CD14-positive monocyte (primary cell): ENCODE measurements around the gene SPTAN1. TPM values are rescaled to one million over a fixed set of nuclear protein-coding genes. Genes with fewer than 3 reads are reported as not detected.

Source experiments
- DNase-seq, 3 donors: peaks; one replicate each; pipeline ENCODE4 v3.0.0-alpha.2; 2011 to 2022
- H2AFZ ChIP-seq: 2 replicates; pipeline ENCODE4 v1.6.0; 2012; ENCODE audit warnings: mild to moderate bottlenecking, low read depth, low read length, inconsistent platforms; ENCODE audit not compliant: insufficient read depth, poor library complexity, severe bottlenecking
- H3K27ac ChIP-seq, 2 donors: 1 replicate in 1 of 2; 2 replicates in 1 of 2; pipeline ENCODE4 v1.5.1; 2012 to 2013; ENCODE audit warnings: low read length in 2 of 2, control low read depth in 1 of 2, inconsistent platforms in 1 of 2, low read depth in 1 of 2, mild to moderate bottlenecking in 1 of 2
- H3K27me3 ChIP-seq, 2 donors: one replicate each; pipeline versions ENCODE4 v1.6.0 to v1.6.1; 2011 to 2013; ENCODE audit warnings: low read length in 2 of 2; ENCODE audit not compliant: control insufficient read depth in 2 of 2, insufficient read depth in 2 of 2
- H3K36me3 ChIP-seq, 2 donors: replicated peaks in 1 of 2; 1 replicate in 1 of 2; 2 replicates in 1 of 2; pipeline versions ENCODE4 v1.5.1 to v1.6.1; 2012 to 2013; ENCODE audit warnings: low read length in 2 of 2, control low read depth in 1 of 2, inconsistent platforms in 1 of 2, mild to moderate bottlenecking in 1 of 2; ENCODE audit not compliant: insufficient read depth in 2 of 2, control insufficient read depth in 1 of 2
- H3K4me1 ChIP-seq, 2 donors: 1 replicate in 1 of 2; 2 replicates in 1 of 2; pipeline versions ENCODE4 v1.5.1 to v1.6.1; 2012 to 2013; ENCODE audit warnings: low read length in 2 of 2, control low read depth in 1 of 2, inconsistent platforms in 1 of 2, mild to moderate bottlenecking in 1 of 2, moderate library complexity in 1 of 2; ENCODE audit not compliant: insufficient read depth in 2 of 2, control insufficient read depth in 1 of 2
- H3K4me2 ChIP-seq: replicated peaks from 2 replicates; pipeline ENCODE3; 2012; ENCODE audit warnings: low read length, moderate library complexity, mild to moderate bottlenecking; ENCODE audit not compliant: poor library complexity, severe bottlenecking; ENCODE audit errors: extremely low read depth
- H3K4me3 ChIP-seq, 3 experiments: fragments of 200-600 bp in 1 of 3; sonication (generic) in 1 of 3; replicated peaks in 1 of 3; 1 replicate in 2 of 3; 2 replicates in 1 of 3; pipeline ENCODE4 v1.5.1; 2011 to 2013; ENCODE audit warnings: low read length in 3 of 3, mild to moderate bottlenecking in 3 of 3, control low read depth in 2 of 3, low read depth in 2 of 3, inconsistent platforms in 1 of 3, moderate library complexity in 1 of 3
- H3K79me2 ChIP-seq: 2 replicates; pipeline ENCODE4 v1.6.0; 2012; ENCODE audit warnings: mild to moderate bottlenecking, control low read depth, inconsistent platforms, low read length, moderate library complexity; ENCODE audit not compliant: insufficient read depth
- H3K9ac ChIP-seq: 2 replicates; pipeline ENCODE4 v1.6.0; 2017; ENCODE audit warnings: low read length, mild to moderate bottlenecking; ENCODE audit not compliant: insufficient read depth, poor library complexity, severe bottlenecking
- H3K9me3 ChIP-seq, 2 donors: replicated peaks in 1 of 2; 1 replicate in 1 of 2; 2 replicates in 1 of 2; pipeline versions ENCODE4 v1.5.1 to v1.6.1; 2012 to 2013; ENCODE audit warnings: low read length in 2 of 2, control low read depth in 1 of 2; ENCODE audit not compliant: control insufficient read depth in 1 of 2, insufficient read depth in 1 of 2
- H4K20me1 ChIP-seq: 2 replicates; pipeline ENCODE4 v1.6.0; 2012; ENCODE audit warnings: mild to moderate bottlenecking, low read length, control low read depth, moderate library complexity; ENCODE audit not compliant: insufficient read depth
- H3K27ac Mint-ChIP-seq, 7 donors: one replicate each; pipeline ENCODE4 v1.8.0; 2020; ENCODE audit warnings: mild to moderate bottlenecking in 7 of 7, mixed read lengths in 7 of 7, moderate library complexity in 6 of 7, inconsistent platforms in 2 of 7
- H3K27me3 Mint-ChIP-seq, 3 donors: one replicate each; pipeline ENCODE4 v1.8.0; 2021 to 2022; ENCODE audit warnings: low read depth in 3 of 3, mild to moderate bottlenecking in 3 of 3, mixed read lengths in 3 of 3, moderate library complexity in 3 of 3, inconsistent platforms in 1 of 3
- H3K36me3 Mint-ChIP-seq, 2 donors: one replicate each; pipeline ENCODE4 v1.8.0; 2020; ENCODE audit warnings: mixed read lengths in 2 of 2, inconsistent platforms in 1 of 2, mild to moderate bottlenecking in 1 of 2
- H3K4me1 Mint-ChIP-seq: one replicate; pipeline ENCODE4 v1.8.0; 2020; ENCODE audit warnings: mild to moderate bottlenecking, mixed read lengths
- H3K4me3 Mint-ChIP-seq, 2 donors: one replicate each; pipeline ENCODE4 v1.8.0; 2020; ENCODE audit warnings: mild to moderate bottlenecking in 2 of 2, mixed read lengths in 2 of 2, moderate library complexity in 1 of 2
- H3K9me3 Mint-ChIP-seq, 7 donors: one replicate each; pipeline ENCODE4 v1.8.0; 2020 to 2022; ENCODE audit warnings: mixed read lengths in 7 of 7, mild to moderate bottlenecking in 6 of 7, moderate library complexity in 6 of 7, inconsistent platforms in 2 of 7
- WGBS: methylation state at CpG from one replicate; pipeline ENCODE4 v1.1.5; 2013; ENCODE audit warnings: missing lambda C conversion rate; ENCODE audit not compliant: insufficient coverage; 5-methylcytosine and 5-hydroxymethylcytosine counted together
- intact Hi-C, 2 donors: fragments of 100-400 bp; cut with micrococcal nuclease; formaldehyde crosslinking; loops; one replicate each; pipeline versions ENCODE4 v1.15.0 to v1.15.1; 2023
- polyA plus RNA-seq, 3 donors: library from polyadenylated mRNA; depleted of rRNA in 1 of 3; unstranded in 2 of 3; stranded (reverse) in 1 of 3; fragments of 300-500 nt in 2 of 3; fragments of >200 nt in 1 of 3; fragmentation: Illumina TruSeq in 2 of 3; gene quantifications; 1 replicate in 2 of 3; 2 replicates in 1 of 3; pipeline ENCODE4 v1.2.3, GENCODE V29; 2012 to 2021
- TF ChIP-seq, protein P1 (sequence below): fragments of 200-600 bp; IDR thresholded peaks from one replicate; pipeline ENCODE4 v1.8.0; 2022; ENCODE audit warnings: antibody characterized with exemption, mild to moderate bottlenecking

The SPTAN1 gene
- polyA plus RNA-seq, 3 donors: 6.2 to 40.8 (median 8.5) TPM

DNA sequence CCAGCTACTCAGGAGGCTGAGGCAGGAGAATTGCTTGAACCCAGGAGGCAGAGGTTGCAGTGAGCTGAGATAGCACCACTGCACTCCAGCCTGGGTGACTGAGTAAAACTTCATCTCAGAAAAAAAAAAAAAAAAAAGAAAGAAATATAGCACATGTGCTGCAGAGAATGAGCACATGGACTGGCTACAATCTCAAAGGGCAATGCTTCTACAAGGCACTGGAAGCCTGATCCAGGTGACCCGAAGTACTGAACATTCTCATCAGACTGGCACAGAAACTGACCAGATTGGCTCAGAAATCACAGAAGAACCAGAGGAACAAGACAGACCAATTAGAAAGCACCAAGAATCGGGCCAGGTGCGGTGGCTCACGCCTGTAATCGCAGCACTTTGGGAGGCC lies 99.4 kb downstream of the SPTAN1 start:
- Histone ChIP-seq H3K27me3 (no peaks in the 10 kb centered on the region), H3K36me3 (no peaks in the 10 kb centered on the region), H3K4me2 (no peak overlapping the region), H3K4me3 (no peak overlapping the region), H2AFZ (no peak overlapping the region), H3K27ac (no peak overlapping the region), H4K20me1 (no peaks in the 10 kb centered on the region), H3K9me3 (no peaks in the 10 kb centered on the region), H3K4me1 (peaks cover 5 to 9% of the 10 kb centered on the region in 2 donors), H3K79me2 (no peaks in the 10 kb centered on the region), H3K9ac (no peak overlapping the region)
- H3K4me1 Mint-ChIP-seq: peaks cover 3% of the 10 kb centered on the region
- H3K4me3 Mint-ChIP-seq: no peak overlapping the region
- DNase-seq: no peak
- peaks cover 0 to 10% (median 2%) of the 10 kb centered on the region in 3 donors for H3K27me3 Mint-ChIP-seq
- H3K9me3 Mint-ChIP-seq: no peaks in the 10 kb centered on the region
- TF ChIP-seq, protein P1, sequence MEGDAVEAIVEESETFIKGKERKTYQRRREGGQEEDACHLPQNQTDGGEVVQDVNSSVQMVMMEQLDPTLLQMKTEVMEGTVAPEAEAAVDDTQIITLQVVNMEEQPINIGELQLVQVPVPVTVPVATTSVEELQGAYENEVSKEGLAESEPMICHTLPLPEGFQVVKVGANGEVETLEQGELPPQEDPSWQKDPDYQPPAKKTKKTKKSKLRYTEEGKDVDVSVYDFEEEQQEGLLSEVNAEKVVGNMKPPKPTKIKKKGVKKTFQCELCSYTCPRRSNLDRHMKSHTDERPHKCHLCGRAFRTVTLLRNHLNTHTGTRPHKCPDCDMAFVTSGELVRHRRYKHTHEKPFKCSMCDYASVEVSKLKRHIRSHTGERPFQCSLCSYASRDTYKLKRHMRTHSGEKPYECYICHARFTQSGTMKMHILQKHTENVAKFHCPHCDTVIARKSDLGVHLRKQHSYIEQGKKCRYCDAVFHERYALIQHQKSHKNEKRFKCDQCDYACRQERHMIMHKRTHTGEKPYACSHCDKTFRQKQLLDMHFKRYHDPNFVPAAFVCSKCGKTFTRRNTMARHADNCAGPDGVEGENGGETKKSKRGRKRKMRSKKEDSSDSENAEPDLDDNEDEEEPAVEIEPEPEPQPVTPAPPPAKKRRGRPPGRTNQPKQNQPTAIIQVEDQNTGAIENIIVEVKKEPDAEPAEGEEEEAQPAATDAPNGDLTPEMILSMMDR: no peak
- 100% methylated on average over 5 of the region's 5 CpGs for WGBS
- peak overlapping the region in 1 of 7 donors; percentile 53 for H3K27ac Mint-ChIP-seq
- peaks cover 0 to 3% of the 10 kb centered on the region in 2 donors for H3K36me3 Mint-ChIP-seq
- intact Hi-C loops: no loop called here

DNA sequence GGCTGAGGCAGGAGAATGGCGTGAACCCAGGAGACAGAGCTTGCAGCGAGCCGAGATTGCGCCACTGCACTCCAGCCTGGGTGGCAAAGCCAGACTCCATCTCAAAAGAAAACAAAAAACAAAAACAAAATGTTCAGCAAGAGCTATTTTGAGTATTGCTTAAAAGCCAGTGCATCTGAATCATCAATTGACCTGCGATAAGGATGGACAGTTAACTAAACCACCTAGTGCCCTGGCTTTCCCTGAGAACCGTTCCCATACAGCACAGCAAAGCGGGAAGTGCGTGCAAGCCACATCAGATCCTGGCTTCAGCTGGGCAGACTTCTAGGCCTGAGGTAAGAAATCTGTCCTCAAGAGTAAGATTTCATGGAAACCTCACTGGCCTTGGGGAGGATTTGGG lies 101.5 kb downstream of the SPTAN1 start:
- intact Hi-C loops: loop anchor here in 1 of 2 donors (2.0 kb wide), 1 partner anchor 35 kb away; the partner anchor contains the start of gene SET
- H3K4me2 ChIP-seq: no peak overlapping the region
- WGBS: 96% methylated on average over 8 of the region's 8 CpGs
- H3K79me2 ChIP-seq: no peaks in the 10 kb centered on the region
- H3K27me3 ChIP-seq: no peaks in the 10 kb centered on the region
- H3K4me1 ChIP-seq: peaks cover 11 to 14% of the 10 kb centered on the region in 2 donors
- H3K9me3 ChIP-seq: no peaks in the 10 kb centered on the region
- TF ChIP-seq, protein P1: no peak
- no peak overlapping the region for H3K9ac ChIP-seq
- Mint-ChIP-seq H3K4me3 (no peak overlapping the region), H3K4me1 (peaks cover 7% of the 10 kb centered on the region), H3K36me3 (no peaks in the 10 kb centered on the region), H3K27ac (peak overlapping the region in 1 of 7 donors; percentile 21), H3K9me3 (no peaks in the 10 kb centered on the region), H3K27me3 (peaks cover 1 to 7% (median 2%) of the 10 kb centered on the region in 3 donors)
- no peak overlapping the region for H3K27ac ChIP-seq
- DNase-seq: no peak
- H4K20me1 ChIP-seq: no peaks in the 10 kb centered on the region
- no peak overlapping the region for H2AFZ ChIP-seq
- H3K4me3 ChIP-seq: no peak overlapping the region
- H3K36me3 ChIP-seq: no peaks in the 10 kb centered on the region
